Stimulated activated CD4-positive, alpha-beta T cell treated with anti-CD3 and anti-CD28 coated beads, Interleukin-4, amount 100 ng/mL, for 48 hours (primary cell): ENCODE measurements around the gene ZFP36L2.

Experiments
- DNase-seq, 2 donors: peaks; one replicate each; pipeline ENCODE4 v3.0.0-alpha.2; 2020; ENCODE audit warnings: low read depth in 2 of 2

The ZFP36L2 gene

DNA sequence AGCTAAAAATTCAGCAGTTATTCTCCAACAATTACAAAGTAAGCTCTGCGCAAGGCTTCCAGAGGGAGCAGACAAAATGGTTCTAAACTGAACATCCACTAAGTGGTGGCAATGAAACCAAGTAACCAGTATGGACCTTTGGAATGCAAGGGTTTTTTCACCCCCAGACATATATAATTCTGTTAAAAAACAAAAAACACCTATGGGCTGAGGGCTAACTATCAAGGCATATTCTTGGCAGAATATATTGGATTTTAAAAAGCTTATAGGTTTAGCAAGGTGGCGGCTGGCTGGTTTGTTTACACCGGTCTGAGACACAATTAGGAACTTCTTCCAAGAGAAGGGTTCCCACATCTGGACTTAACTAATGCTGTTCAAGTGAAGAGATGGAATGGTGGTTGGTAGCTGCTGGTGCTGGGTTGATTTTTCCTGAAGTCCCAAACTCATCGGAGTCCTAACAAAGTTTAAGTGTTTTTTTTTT lies 2.8 kb downstream of the ZFP36L2 start:
- no peak for DNase-seq

DNA sequence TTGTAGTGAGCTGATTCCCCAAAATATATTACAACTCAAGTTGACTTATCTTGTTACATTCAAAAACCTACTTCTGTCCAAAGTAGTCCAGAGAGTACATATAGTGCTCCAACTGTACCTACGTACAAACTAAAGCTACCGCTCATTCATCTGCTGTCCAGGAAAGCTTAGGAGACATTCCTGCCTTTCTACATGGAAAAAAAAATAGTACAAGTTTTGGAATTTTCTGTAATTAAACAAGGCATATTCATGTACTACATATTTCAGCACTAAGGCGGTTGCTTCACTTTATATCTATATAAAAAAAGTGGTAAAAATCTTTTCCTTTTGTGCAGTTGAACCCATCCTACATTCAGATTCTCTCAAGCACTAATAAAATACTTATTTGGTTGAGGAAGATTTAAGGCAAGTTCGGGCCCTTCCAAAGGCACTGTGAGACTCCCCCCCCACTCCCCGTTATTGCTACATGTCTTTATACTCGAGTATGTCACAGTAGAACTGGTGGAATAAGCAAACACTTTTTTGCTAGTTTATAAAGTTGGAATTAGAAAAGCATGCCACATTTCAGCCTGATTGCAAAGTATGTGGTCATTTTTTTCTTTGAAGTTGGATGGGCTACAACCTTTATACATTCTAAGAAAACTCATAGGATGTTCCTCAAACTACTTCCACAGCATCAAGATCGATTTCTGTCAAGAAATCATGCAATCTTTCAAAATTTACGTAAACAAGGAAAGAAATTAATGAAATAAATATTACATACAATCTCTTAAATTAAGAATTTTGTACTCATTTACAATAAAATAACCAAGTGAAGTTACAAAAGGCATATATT lies 3.7 kb downstream of the ZFP36L2 start:
- no peak for DNase-seq

DNA sequence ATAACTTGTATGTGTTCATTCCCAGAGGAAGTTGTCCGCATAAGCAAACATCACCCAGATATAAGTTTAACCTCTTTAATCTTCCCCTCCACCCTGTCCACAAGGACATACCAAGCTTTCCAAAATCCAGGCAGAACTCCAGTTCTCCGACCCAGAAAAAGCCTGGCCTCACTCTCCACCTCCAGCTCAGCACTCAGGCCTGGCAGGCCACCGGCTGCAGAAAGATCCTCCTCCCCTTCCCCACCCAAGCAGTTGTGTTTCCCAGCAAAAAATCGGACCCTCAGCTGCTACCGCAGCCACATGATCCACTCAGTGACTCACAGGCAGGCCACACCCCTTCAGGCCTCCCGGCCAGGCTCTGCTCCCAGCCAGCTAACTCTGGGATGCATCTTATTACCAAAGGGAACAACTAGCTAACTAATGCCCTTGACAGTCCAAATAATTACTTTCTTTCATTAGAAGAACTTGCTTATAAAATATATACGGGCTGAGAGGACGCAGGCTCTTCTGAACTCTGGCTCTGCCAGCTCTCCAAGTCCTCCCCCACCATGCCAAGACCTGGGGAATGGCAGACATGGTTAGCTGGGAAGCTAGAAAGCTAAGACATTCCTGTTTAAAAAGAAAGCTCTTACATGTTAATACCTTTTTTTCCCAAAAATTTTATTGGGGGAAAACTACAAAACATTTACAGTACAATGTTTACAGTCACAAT lies 4.5 kb downstream of the ZFP36L2 start:
- peak; percentile 48 to 51 for DNase-seq

DNA sequence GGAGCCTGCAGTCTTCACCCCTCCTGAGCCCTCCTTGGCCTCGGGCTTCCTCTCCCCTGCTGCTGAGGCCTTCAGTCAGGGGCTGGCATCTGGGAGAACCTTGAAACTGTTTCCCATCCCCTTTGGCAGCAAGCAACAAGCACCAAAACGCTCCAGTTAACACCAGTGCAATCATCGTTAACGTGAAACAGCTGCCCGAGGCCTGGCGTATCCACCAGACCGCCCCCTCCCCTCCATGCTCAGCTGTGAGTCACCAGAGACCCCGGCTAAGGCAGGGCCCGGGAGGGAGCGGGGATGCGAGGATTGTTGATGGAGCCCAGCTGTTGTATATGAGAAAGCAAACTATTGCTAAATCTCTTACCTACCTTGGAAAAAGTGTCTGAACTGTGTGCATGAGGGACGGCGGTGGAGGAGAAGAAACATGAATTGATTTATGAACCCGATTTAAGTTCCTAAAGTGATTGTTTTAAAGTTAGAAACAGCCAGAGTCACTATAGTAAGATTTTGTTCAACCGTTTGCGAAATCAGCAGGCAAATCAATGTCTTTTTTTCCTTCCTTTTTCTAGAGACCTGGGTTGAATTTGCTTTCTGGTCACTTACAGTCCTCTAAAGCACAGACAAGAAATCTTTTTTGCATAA lies 5.2 kb downstream of the ZFP36L2 start:
- DNase-seq, result peak in 1 of 2 donors; percentile 22

DNA sequence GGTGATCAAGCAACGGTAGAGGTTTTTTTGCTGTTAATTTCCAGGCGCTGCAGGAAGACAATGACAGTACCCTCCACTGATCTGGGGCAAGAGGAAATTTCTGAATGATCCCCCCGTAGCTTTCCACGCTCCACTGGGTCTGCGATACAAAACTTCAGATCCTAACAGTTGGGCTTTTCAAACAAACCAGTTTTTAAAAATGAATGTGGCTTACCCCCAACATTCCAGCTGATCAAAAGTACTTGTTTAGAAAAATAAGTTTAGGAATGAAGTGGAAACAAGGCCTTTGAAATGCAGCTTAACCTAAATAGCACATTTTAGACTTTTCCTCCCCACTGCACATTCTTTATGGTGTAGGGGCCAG lies 5.7 kb downstream of the ZFP36L2 start:
- DNase-seq, result no peak

DNA sequence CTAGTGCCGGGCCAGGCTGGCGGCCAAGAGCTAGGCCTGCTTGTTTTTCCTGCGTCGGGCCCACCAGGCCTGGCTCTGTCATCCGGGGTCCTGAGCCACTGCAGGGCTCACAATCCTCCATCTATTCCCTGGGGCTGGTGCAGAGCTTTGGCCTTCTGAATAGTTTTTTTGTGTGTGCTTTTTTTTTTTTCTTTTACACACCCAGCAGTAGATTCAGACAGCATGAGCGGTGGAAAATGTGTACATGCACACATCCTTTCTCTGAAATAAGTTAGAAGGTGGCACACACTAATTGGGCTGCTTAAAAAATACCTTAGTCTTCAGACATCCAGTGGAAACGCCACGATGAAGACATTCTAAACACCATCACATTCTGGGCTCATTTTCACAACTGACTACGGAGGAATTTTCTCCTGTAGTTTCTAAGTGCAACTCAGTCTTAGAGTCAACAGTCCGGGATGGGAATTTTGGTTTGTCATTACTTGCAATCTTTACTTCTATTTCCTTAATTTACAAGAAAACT lies 6.1 kb downstream of the ZFP36L2 start:
- no peak for DNase-seq

DNA sequence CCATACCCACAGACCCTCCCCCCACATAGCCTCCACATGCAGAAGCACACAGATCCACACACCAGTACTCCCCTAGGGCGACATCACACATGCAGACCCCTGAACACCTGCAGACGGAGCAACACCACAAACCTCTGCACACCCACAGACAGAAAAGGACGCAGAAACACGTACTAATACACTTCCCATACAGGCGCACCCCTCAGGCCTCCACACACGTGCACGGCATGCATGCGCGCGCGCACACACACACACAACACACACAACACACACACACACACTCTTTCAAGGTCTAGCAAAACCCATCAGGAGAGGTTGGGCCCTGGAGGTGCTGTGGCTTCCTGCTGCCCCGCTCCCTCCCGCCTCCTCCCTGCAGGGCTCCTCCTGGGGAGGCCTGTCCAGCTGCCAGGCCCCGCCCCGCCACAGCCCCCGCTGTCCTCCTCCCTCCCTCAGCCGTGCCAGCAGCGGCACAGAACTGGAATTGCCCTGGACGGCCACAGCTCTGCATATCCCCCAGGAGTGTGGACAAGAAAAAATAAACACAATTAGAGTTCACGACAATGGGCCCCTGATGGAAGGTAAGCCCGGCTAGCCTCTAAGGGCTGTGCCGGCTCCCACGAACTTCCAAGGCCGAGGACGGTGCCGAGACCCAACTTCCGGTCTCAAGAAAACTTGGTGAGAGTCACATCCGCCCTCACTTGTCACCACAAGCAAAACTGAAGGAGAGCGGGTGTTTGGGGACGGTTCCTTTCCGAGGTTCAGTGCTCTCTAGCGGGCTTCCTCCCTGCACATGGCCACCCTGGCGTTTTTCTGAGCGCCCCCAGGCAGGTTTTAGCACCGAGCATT lies 6.8 kb downstream of the ZFP36L2 start:
- peak; percentile 58 to 72 for DNase-seq

DNA sequence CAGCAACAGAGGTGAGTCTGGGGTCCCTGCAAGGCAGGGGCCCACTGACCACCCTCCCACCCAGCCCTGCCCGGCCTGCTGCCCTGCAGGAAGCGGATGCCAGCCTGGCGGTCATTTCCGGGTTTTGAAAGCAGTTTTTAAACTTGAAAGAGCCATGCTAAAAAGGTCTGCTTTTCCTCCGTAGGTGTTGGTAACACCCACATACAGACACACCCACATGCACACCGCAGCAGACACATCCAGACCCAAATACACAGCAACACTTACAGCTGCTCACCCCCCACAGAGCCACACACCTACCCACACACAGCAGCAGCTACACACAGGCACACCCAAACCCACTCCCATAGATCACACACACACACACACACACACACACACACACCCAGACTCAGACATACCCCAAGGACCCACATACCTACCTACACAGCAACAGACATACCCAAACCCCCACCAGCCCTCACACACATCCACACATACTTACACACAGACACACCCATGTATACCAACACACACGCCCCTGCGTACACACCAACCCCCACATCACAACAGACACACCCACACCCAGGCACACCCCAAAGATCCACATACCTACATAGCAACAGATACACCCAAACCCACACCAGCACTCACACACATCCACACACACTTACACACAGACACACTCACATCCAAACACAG lies 7.6 kb downstream of the ZFP36L2 start:
- no peak for DNase-seq

DNA sequence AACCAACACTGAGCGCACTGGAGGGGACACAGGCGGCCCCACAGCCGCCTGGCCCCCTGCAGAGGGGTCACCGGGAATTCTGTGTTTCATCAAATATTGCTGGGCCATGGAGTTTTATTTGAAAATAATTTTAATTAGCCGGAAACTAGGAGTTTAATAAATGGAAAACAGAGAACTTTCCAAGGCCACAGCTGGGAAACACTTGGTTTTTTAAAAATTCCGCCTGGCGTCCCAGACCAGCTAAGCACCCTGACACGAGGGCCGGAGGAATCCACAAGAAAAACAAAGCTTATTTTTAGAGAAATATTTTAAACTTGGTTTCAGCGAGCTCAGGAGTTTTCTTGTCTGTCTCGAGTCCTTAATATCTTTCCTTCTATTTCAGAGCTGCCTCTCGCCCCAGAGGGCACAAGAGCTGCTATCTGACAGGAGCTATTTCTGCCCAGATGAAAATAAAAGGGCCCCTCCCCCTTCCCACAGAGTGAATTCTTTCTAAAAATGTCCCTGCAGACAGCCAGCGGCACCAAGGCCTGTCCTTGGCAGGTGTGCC lies 8.2 kb downstream of the ZFP36L2 start:
- DNase-seq, result no peak

DNA sequence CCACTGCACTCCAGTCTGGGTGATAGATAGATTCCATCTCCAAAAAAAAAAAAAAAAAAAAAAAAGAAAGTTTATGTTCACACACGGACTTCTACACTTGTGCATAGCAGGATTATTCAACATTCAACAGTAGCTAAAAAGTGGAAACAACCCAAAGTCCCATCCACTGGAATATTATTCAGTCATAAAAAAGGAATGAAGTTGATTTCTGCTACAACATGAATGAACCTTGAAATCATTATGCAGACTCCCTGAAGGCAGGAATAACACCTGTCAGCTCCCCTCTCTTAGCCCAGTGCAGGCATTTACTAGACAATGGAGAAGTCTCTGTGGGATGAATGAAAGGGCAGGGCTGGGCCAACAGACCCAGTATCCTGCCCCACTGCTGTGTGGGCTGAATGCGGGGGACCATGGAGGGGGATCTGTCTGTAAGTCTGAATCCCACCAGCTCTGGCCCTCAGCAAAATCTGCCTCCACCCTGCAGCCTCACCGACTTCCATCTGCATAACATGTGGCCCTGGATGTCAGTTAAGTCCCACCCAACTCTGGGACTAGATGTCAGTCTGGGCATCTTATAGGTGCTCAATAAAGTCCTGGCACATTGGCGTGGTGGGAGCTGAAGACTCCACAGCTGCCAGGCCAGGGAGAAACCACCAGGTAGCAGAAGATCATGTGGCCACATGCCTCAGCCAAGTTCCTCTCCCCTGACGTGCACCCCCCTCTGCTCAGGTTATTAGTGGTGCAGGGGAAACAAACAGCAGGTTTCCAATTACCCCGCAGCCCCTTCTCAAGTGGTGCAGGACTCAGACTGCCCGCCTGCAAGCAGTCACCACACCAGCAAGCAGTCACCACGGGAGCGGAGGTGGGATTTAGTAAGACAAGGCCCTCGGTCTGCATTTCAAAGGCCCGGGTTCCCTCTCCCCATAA lies 8.9 kb downstream of the ZFP36L2 start:
- no peak for DNase-seq

DNA sequence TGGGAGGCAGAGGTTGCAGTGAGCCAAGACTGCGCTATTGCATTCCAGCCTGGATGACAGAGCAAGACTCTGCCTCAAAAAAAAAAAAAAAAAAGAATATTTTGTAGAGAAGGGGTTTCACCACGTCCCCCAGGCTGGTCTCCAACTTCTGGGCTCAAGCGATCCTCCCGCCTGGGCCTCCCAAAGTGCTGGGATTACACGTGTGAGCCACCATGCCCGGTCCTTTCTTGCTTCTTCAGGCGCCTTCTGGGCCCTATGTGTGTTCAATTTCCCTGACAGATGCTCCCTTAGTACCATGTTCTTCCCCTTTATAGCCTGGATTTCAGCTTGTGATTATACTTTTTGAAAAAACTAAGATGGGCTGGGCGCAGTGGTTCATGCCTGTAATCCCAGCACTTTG lies 9.8 kb downstream of the ZFP36L2 start:
- DNase-seq, result no peak

DNA sequence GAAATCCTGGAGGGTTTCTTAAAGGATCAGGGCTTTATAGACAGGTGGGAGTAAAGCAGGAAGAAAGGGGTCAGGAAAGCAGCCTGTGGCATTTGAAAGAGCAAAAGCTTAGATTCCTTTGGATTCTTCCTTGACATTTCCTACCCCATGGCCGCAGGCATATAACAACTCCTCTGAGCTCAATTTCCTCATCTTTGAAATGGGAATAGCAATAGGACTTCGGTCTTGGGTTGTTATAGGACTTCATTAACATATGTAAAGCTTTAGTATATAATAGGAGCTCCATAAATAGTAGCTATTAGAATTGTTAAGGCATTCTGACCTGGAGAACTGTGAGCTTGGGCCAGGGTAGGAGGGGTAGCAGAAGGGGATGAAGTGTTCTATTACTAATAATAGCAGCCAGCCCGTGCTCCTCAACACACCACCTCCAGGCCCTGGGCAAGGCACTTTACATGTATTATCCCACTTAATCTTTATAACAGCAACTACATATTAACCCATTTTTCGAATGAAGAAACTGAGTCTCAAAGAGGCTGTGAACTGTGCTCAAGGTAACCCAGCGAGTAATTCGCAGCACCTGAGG lies 10.6 kb downstream of the ZFP36L2 start:
- DNase-seq, result no peak

DNA sequence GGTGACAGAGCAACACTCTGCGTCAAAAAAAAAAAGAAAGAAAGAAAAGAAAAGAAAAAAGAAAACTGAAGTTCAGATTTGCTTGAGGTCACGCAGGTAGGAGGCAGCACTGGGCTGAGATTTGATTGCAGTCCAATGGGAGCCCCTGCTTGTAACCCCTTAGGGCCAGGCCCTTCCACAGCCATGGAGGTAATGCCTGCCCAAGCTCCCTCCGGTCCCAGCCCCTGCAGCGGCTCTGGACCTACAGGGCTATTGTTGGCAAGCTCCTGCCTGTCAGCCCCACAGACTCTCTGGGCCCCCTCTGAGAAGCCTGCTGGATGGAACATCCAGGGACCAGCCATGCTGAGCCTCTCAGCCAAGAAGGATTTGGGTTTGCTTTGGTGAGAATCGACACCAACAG lies 12.2 kb downstream of the ZFP36L2 start:
- no peak for DNase-seq

DNA sequence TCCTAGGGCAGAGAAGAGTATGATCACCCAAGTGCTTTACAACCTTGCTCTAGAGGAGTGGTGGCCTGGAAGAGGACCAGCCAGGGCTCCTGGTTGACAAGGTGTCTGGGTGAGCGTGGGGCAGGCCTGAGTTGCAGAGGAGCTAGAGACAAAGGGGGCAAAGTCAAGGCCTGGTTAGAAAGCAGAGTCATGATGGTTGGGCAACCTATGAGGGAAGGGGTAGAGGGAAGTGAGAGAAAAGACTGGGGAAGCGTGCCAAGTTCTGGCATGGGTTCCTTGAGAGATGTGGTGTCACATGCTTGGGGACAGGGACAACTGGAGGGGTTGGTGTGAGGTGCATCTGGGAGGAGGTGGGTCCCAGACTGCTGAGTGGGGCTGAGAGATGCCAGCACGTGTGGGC lies 13.5 kb downstream of the ZFP36L2 start:
- DNase-seq, result no peak

DNA sequence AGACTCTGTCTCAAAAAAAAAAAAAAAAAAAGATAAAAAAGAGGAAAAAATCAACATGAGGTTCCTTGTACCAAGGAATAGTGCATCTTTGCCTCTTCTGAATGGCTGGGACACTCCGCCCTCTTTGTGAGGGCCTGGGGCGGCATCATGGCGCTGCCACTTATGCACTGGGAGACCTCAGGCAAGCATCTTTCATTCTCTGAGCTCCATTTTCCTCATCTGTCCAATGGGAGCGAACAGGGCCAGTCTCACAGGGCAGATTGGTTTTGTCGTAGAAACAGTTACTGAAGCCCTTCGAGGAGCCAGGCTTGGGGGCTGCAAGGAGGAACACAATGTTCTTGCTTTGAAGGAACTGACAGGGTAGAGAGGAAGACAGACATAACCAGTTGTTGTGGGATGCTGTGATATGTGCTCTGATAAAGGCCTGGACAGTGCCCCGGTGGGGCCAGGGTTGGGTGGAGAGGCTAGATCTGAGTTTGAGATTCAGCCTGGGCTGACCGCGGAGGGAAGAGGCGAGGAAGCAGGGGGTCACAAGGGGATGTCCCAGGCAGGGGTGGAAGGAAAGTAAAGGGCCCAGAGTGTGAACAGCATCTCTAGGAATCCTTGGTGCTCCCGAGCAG lies 14.1 kb downstream of the ZFP36L2 start:
- no peak for DNase-seq

DNA sequence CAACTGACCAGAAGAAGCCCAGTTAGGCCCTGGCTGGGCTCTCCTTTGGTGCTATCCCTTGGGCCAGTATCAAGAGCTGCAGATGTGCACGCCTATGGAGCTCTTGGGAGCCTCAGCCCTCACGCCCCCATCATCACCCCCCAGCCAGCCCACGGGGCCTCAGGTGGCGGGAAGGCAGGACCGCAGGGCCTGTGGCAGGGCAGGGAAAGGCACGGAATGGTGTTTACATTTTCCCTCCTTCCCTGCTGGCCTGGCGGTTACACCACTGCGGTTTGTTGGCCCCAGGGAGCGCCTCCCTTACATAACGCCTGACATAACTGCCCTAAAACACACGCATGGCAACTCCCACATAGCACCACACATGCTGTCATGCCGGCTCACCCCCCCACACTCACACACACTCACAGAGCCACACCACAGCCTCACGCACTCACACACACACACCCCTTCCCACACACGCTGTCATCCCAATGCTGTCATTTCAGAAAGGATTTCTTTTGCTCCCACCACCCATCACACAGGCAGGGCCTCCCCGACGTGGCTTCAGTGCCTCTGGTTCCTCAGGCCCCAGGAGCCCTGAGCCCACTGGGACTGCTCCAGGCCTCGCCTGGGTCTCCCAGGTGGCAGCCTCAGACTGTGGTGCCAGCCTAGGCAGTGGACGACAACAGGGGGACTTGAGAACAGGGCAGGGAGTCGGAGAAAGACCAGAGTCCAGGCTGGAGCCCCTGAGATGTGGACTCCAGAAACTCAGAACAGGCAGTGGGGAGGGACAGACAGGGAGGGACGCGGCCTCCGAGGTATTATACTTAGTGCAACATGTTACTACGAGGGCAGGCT lies 15.7 kb downstream of the ZFP36L2 start:
- DNase-seq, result no peak

DNA sequence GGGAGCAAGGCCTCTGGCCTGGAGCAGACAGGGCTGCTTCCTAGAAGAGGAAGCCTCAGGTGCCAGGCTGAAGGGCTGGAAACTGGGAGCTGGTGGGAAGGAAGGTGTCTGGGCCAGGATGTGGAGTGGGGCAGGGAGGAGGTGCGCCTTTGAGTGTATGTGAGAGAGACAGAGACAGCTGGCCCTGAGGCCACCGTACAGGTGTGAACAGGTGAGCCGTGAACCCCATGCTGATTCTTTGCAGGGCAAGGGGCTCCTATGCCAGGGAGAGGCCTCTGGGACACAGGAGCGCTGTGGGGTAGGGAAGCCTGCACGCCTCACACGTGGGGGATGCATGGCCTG lies 16.3 kb downstream of the ZFP36L2 start:
- DNase-seq, result no peak

DNA sequence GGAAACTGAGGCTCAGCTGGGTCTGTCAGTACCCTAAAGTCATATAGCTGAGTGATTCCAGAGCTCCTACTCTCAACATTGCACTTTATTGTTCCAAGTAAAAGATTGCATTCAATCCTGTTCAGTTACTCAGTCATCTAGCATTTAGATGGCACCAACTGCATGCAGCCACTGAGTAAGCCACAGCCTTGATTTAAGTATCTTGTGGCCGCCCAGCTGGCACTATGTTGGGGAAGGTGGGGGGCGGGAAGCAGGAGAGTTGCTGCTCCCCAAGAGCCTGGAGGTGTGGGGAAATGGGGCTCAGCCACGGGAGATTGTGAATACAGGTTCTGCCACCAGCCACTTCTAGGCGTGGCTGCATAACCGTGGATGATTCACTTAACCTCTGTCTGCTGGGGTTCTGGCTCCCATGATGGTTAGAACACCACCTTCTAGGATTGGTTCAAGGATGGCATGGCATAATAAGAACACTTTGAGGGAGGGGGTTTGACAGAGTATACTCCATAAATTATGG lies 17.1 kb downstream of the ZFP36L2 start:
- no peak for DNase-seq
